Liver (tissue), 9 donors: ENCODE measurements around the gene NR3C1. TPM values are rescaled to one million over a fixed set of nuclear protein-coding genes. Genes with fewer than 3 reads are reported as not detected.
"Not testable (repeated sequence)": the region's sequence is repeated elsewhere in the genome, so short reads cannot be mapped to it uniquely, and the experiment has no call there.

Source experiments
- DNase-seq: peaks from one replicate; pipeline ENCODE4 v3.0.0-alpha.2; 2017; ENCODE audit warnings: low spot score
- H3K27ac ChIP-seq, 2 donors: one replicate each; pipeline ENCODE4 v1.7.0; 2013; ENCODE audit warnings: inconsistent platforms in 2 of 2, low read length in 2 of 2, control low read depth in 1 of 2, low read depth in 1 of 2, mild to moderate bottlenecking in 1 of 2
- H3K27me3 ChIP-seq, 4 donors: one replicate each; pipeline versions ENCODE4 v1.6.1 to v1.7.0; 2013; ENCODE audit warnings: low read length in 3 of 4, inconsistent platforms in 1 of 4, mild to moderate bottlenecking in 1 of 4, moderate library complexity in 1 of 4; ENCODE audit not compliant: control insufficient read depth in 4 of 4, insufficient read depth in 4 of 4
- H3K36me3 ChIP-seq, 4 donors: one replicate each; pipeline versions ENCODE4 v1.6.1 to v1.7.0; 2013; ENCODE audit warnings: low read length in 3 of 4, mild to moderate bottlenecking in 3 of 4, low read depth in 1 of 4, moderate library complexity in 1 of 4; ENCODE audit not compliant: control insufficient read depth in 4 of 4, insufficient read depth in 3 of 4
- H3K4me1 ChIP-seq, 4 donors: one replicate each; pipeline versions ENCODE4 v1.6.1 to v1.7.0; 2013; ENCODE audit warnings: low read length in 3 of 4, mild to moderate bottlenecking in 3 of 4, moderate library complexity in 1 of 4; ENCODE audit not compliant: control insufficient read depth in 4 of 4, insufficient read depth in 4 of 4
- H3K4me3 ChIP-seq, 3 donors: one replicate each; pipeline versions ENCODE4 v1.6.1 to v1.7.0; 2013; ENCODE audit warnings: low read length in 3 of 3, control low read depth in 1 of 3, low read depth in 1 of 3, mild to moderate bottlenecking in 1 of 3
- H3K9ac ChIP-seq, 2 donors: one replicate each; pipeline ENCODE4 v1.7.0; 2013; ENCODE audit warnings: low read length in 2 of 2, mild to moderate bottlenecking in 2 of 2, moderate library complexity in 2 of 2, control low read depth in 1 of 2, low read depth in 1 of 2
- H3K9me3 ChIP-seq, 4 donors: one replicate each; pipeline versions ENCODE4 v1.6.1 to v1.7.0; 2013; ENCODE audit warnings: low read length in 3 of 4; ENCODE audit not compliant: control insufficient read depth in 4 of 4
- EGR1 ChIP-seq, 2 donors: IDR thresholded peaks; 2 replicates each; pipeline ENCODE4 v1.6.1; 2016 to 2018; ENCODE audit warnings: antibody characterized with exemption in 2 of 2, low read depth in 2 of 2
- FOXA1 ChIP-seq: IDR thresholded peaks from 2 replicates; pipeline ENCODE4 v1.6.1; 2016; ENCODE audit warnings: antibody characterized with exemption
- FOXA2 ChIP-seq: IDR thresholded peaks from 2 replicates; pipeline ENCODE4 v1.6.1; 2016; ENCODE audit warnings: antibody characterized with exemption
- GABPA ChIP-seq, 2 donors: IDR thresholded peaks in 1 of 2; conservative IDR thresholded peaks in 1 of 2; 2 replicates each; pipeline ENCODE4 v1.6.1; 2016; ENCODE audit warnings: antibody characterized with exemption in 2 of 2, mild to moderate bottlenecking in 1 of 2, moderate library complexity in 1 of 2
- HNF4A ChIP-seq, 2 donors: conservative IDR thresholded peaks; 2 replicates each; pipeline ENCODE4 v1.6.1; 2016; ENCODE audit warnings: antibody characterized with exemption in 2 of 2, mild to moderate bottlenecking in 2 of 2
- HNF4G ChIP-seq: IDR thresholded peaks from 2 replicates; pipeline ENCODE4 v1.6.1; 2016; ENCODE audit warnings: antibody characterized with exemption
- JUND ChIP-seq, 2 donors: IDR thresholded peaks; 2 replicates each; pipeline ENCODE4 v1.6.1; 2016; ENCODE audit warnings: antibody characterized with exemption in 2 of 2
- NR2F2 ChIP-seq: IDR thresholded peaks from 2 replicates; pipeline ENCODE4 v1.6.1; 2016; ENCODE audit warnings: antibody characterized with exemption
- RAD21 ChIP-seq, 2 donors: IDR thresholded peaks; 2 replicates each; pipeline ENCODE4 v1.6.1; 2016; ENCODE audit warnings: antibody characterized with exemption in 2 of 2, mild to moderate bottlenecking in 2 of 2
- RXRA ChIP-seq, 2 donors: IDR thresholded peaks; 2 replicates each; pipeline ENCODE4 v1.6.1; 2017 to 2018; ENCODE audit warnings: antibody characterized with exemption in 2 of 2, mild to moderate bottlenecking in 1 of 2
- SP1 ChIP-seq: IDR thresholded peaks from 2 replicates; pipeline ENCODE4 v1.6.1; 2018; ENCODE audit warnings: antibody characterized with exemption, mild to moderate bottlenecking
- TAF1 ChIP-seq: conservative IDR thresholded peaks from 2 replicates; pipeline ENCODE4 v1.6.1; 2016; ENCODE audit warnings: antibody characterized with exemption, mild to moderate bottlenecking
- YY1 ChIP-seq: IDR thresholded peaks from 2 replicates; pipeline ENCODE4 v1.6.1; 2016; ENCODE audit warnings: antibody characterized with exemption, mild to moderate bottlenecking
- WGBS: extraction: QIAGEN DNeasy Blood & Tissue Kit; methylation state at CpG from one replicate; pipeline ENCODE4 v1.1.7; 2013; 5-methylcytosine and 5-hydroxymethylcytosine counted together
- polyA plus RNA-seq, 2 donors: library from polyadenylated mRNA; stranded (reverse) in 1 of 2; unstranded in 1 of 2; fragments of 200-250 nt in 1 of 2; fragments of >200 nt in 1 of 2; fragmentation: Nextera tagmentation in 1 of 2; extraction: Ambion mirVana in 1 of 2; gene quantifications; one replicate each; pipeline versions ENCODE4 v1.2.1 to v1.2.3, GENCODE V29; 2013 to 2015
- total RNA-seq, 2 donors: library from RNA; depleted of rRNA; stranded (reverse); fragments of >200 nt; gene quantifications; one replicate each; pipeline ENCODE4 v1.2.3, GENCODE V29; 2014
- TF ChIP-seq, protein P1 (sequence below): IDR thresholded peaks from 2 replicates; pipeline ENCODE4 v1.6.1; 2016; ENCODE audit warnings: antibody characterized with exemption
- TF ChIP-seq, protein P2 (sequence below): IDR thresholded peaks from 2 replicates; pipeline ENCODE4 v1.6.1; 2016; ENCODE audit warnings: antibody characterized with exemption
- TF ChIP-seq, protein P3 (sequence below): IDR thresholded peaks from 2 replicates; pipeline ENCODE4 v1.6.1; 2016; ENCODE audit warnings: antibody characterized with exemption, mild to moderate bottlenecking
- TF ChIP-seq, protein P4 (sequence below): IDR thresholded peaks from 2 replicates; pipeline ENCODE4 v1.6.1; 2016; ENCODE audit warnings: antibody characterized with exemption
- TF ChIP-seq, protein P5 (sequence below): fragments of 150-350 bp; IDR thresholded peaks from 2 replicates; pipeline ENCODE4 v1.5.1; 2017; ENCODE audit warnings: improper control_type of control experiment, low read depth, low read length; ENCODE audit not compliant: missing input control
- donor health status: healthy.
- donor health status: healthy.
- donor health status: healthy.
- donor health status: healthy.
- donor health status: healthy.

The NR3C1 gene
- total and polyA plus RNA-seq, 4 donors: 24.5 to 36.4 (median 29.0) TPM

DNA sequence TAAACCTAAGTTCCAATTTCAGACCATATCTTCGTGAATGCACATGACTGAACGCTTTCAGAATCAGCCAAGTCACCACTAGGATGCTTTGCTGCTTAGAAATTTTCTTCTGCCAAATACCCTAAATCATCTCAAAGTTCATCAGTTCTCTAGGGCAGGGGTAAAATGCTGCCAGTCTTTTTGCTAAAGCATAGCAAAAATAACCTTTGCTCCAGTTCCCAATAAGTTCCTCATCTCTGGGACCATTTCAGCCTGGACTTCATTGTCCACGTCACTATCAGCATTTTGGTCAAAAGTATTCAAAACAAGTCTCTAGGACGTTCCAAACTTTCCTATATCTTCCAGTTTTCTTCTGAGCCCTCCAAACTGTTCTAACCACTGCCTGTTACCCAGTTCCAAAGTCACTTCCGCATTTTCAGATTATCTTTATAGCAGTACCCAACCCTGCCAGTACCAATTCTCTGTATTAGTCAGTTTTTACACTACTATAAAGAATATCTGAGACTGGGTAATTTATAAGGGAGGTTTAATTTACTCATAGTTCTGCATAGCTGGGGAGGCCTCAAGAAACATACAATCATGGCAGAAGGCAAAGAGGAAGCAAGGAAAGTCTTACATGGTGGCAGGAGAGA lies 74.8 kb downstream of the NR3C1 start:
- no peak for DNase-seq
- Histone ChIP-seq H3K9ac (no peak overlapping the region), H3K4me1 (peaks cover 0 to 13% (median 5%) of the 10 kb centered on the region in 4 donors), H3K27me3 (no peaks in the 10 kb centered on the region), H3K4me3 (no peak overlapping the region), H3K9me3 (no peaks in the 10 kb centered on the region), H3K36me3 (peaks cover 0 to 2% (median 0%) of the 10 kb centered on the region in 4 donors), H3K27ac (no peak overlapping the region)
- WGBS: 74% methylated on average over 5 of the region's 5 CpGs
- TF ChIP-seq, protein P1, sequence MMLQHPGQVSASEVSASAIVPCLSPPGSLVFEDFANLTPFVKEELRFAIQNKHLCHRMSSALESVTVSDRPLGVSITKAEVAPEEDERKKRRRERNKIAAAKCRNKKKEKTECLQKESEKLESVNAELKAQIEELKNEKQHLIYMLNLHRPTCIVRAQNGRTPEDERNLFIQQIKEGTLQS: no peak
- TF ChIP-seq SP1 (no peak), RXRA (IDR thresholded peaks at IDR 0.05) (peak; percentile 48 to 70), FOXA1 (no peak), EGR1 (IDR thresholded peaks at IDR 0.05; ENCODE audit: low read depth in 2 of 2) (no peak), GABPA (IDR thresholded peaks at IDR 0.05 in 1 of 2, conservative IDR thresholded peaks at IDR 0.05 in 1 of 2) (no peak), HNF4G (no peak), RAD21 (IDR thresholded peaks at IDR 0.05) (no peak), TAF1 (no peak), JUND (IDR thresholded peaks at IDR 0.05) (no peak), YY1 (no peak), HNF4A (conservative IDR thresholded peaks at IDR 0.05) (peak; percentile 27 to 43), NR2F2 (no peak), FOXA2 (no peak)
- TF ChIP-seq, protein P2, sequence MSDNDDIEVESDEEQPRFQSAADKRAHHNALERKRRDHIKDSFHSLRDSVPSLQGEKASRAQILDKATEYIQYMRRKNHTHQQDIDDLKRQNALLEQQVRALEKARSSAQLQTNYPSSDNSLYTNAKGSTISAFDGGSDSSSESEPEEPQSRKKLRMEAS: no peak
- TF ChIP-seq, protein P3, sequence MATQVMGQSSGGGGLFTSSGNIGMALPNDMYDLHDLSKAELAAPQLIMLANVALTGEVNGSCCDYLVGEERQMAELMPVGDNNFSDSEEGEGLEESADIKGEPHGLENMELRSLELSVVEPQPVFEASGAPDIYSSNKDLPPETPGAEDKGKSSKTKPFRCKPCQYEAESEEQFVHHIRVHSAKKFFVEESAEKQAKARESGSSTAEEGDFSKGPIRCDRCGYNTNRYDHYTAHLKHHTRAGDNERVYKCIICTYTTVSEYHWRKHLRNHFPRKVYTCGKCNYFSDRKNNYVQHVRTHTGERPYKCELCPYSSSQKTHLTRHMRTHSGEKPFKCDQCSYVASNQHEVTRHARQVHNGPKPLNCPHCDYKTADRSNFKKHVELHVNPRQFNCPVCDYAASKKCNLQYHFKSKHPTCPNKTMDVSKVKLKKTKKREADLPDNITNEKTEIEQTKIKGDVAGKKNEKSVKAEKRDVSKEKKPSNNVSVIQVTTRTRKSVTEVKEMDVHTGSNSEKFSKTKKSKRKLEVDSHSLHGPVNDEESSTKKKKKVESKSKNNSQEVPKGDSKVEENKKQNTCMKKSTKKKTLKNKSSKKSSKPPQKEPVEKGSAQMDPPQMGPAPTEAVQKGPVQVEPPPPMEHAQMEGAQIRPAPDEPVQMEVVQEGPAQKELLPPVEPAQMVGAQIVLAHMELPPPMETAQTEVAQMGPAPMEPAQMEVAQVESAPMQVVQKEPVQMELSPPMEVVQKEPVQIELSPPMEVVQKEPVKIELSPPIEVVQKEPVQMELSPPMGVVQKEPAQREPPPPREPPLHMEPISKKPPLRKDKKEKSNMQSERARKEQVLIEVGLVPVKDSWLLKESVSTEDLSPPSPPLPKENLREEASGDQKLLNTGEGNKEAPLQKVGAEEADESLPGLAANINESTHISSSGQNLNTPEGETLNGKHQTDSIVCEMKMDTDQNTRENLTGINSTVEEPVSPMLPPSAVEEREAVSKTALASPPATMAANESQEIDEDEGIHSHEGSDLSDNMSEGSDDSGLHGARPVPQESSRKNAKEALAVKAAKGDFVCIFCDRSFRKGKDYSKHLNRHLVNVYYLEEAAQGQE: no peak
- TF ChIP-seq, protein P4, sequence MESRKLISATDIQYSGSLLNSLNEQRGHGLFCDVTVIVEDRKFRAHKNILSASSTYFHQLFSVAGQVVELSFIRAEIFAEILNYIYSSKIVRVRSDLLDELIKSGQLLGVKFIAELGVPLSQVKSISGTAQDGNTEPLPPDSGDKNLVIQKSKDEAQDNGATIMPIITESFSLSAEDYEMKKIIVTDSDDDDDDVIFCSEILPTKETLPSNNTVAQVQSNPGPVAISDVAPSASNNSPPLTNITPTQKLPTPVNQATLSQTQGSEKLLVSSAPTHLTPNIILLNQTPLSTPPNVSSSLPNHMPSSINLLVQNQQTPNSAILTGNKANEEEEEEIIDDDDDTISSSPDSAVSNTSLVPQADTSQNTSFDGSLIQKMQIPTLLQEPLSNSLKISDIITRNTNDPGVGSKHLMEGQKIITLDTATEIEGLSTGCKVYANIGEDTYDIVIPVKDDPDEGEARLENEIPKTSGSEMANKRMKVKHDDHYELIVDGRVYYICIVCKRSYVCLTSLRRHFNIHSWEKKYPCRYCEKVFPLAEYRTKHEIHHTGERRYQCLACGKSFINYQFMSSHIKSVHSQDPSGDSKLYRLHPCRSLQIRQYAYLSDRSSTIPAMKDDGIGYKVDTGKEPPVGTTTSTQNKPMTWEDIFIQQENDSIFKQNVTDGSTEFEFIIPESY: no peak
- TF ChIP-seq, protein P5, sequence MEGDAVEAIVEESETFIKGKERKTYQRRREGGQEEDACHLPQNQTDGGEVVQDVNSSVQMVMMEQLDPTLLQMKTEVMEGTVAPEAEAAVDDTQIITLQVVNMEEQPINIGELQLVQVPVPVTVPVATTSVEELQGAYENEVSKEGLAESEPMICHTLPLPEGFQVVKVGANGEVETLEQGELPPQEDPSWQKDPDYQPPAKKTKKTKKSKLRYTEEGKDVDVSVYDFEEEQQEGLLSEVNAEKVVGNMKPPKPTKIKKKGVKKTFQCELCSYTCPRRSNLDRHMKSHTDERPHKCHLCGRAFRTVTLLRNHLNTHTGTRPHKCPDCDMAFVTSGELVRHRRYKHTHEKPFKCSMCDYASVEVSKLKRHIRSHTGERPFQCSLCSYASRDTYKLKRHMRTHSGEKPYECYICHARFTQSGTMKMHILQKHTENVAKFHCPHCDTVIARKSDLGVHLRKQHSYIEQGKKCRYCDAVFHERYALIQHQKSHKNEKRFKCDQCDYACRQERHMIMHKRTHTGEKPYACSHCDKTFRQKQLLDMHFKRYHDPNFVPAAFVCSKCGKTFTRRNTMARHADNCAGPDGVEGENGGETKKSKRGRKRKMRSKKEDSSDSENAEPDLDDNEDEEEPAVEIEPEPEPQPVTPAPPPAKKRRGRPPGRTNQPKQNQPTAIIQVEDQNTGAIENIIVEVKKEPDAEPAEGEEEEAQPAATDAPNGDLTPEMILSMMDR: no peak

DNA sequence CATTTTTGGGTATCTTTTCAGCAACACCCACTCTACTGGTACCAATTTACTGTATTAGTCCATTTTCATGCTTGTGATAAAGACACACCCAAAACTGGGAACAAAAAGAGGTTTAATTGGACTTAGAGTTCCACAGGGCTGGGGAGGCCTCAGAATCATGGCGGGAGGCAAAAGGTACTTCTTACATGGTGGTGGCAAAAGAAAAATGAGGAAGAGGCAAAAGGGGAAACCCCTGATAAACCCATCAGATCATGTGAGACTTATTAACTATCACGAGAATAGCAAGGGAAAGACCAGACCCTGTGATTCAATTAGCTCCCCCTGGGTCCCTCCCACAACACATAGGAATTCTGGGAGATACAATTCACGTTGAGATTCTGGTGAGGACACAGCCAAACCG lies 78.4 kb downstream of the NR3C1 start:
- H3K4me3 ChIP-seq, DNase-seq, H3K27ac ChIP-seq, H3K36me3 ChIP-seq, H3K9me3 ChIP-seq, H3K9ac ChIP-seq, H3K27me3 ChIP-seq: not testable (repeated sequence)
- WGBS: 95% methylated on average over 4 of the region's 4 CpGs
- H3K4me1 ChIP-seq: peaks cover 0 to 13% (median 6%) of the 10 kb centered on the region in 4 donors

DNA sequence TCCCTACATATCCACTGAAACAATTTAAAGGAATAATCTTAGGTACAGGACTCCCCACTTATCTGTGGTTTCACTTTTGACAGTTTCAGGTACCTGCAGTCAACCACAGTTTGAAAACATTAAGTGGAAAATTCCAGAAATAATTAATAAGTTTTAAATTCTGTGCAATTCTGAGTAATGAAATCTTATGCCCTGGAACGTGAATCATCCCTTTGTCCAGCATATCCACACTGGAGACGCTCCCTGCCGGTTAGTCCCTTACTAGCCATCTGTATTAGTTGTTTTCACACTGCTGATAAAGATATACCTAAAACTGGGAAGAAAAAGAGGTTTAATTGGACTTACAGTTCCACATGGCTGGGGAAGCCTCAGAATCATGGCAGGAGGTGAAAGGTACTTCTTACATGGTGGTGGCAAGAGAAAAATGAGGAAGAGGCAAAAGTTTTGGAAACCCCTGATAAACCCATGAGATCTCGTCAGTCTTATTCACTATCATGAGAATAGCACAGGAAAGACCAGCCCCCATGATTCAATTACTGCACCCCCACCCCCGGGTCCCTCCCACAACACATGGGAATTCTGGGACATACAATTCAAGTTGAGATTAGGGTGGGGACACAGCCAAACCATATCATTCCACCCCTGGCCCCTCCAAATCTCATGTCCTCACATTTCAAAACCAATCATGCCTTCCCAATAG lies 80.4 kb downstream of the NR3C1 start:
- H3K4me1 ChIP-seq, H3K27ac ChIP-seq, H3K9ac ChIP-seq, H3K36me3 ChIP-seq, H3K9me3 ChIP-seq, DNase-seq, H3K27me3 ChIP-seq, H3K4me3 ChIP-seq: not testable (repeated sequence)
- 95% methylated on average over 5 of the region's 5 CpGs for WGBS
